BLaER1 treated with 17β-estradiol and CSF1 and Interleukin-3, amounts not matched to agents 10 nM and 100 nM (cell line): ENCODE results near the gene GJA8.
A peak's percentile ranks its signal among the peaks of the same experiment; 100 is the strongest.
"Not testable (repeated sequence)": the region's sequence is repeated elsewhere in the genome, so short reads cannot be mapped to it uniquely, and the experiment has no call there.

ENCODE experiments used
- H3K27ac ChIP-seq, 11 experiments: shearing (Covaris generic); formaldehyde crosslinking; 2 replicates each; pipeline ENCODE4 v1.8.1; 2022
- H3K27me3 ChIP-seq, 11 experiments: shearing (Covaris generic); formaldehyde crosslinking; 2 replicates each; pipeline ENCODE4 v1.8.1; 2022
- H3K36me3 ChIP-seq, 11 experiments: shearing (Covaris generic); formaldehyde crosslinking; 2 replicates each; pipeline ENCODE4 v1.8.1; 2022
- H3K4me1 ChIP-seq, 10 experiments: shearing (Covaris generic); formaldehyde crosslinking; 2 replicates each; pipeline ENCODE4 v1.8.1; 2022
- H3K4me2 ChIP-seq, 11 experiments: shearing (Covaris generic); formaldehyde crosslinking; 2 replicates each; pipeline ENCODE4 v1.8.1; 2022
- H3K4me3 ChIP-seq, 10 experiments: shearing (Covaris generic); formaldehyde crosslinking; 2 replicates each; pipeline ENCODE4 v1.8.1; 2022
- H3K9ac ChIP-seq, 11 experiments: shearing (Covaris generic); formaldehyde crosslinking; 2 replicates each; pipeline ENCODE4 v1.8.1; 2022
- H3K9me3 ChIP-seq, 11 experiments: shearing (Covaris generic); formaldehyde crosslinking; replicated peaks in 1 of 11; 2 replicates each; pipeline ENCODE4 v1.8.1; 2022
- H4K20me1 ChIP-seq, 11 experiments: shearing (Covaris generic); formaldehyde crosslinking; 2 replicates each; pipeline ENCODE4 v1.8.1; 2022
- Cebpa-rat ChIP-seq, 11 experiments: shearing (Covaris generic); IDR thresholded peaks; 2 replicates each; pipeline ENCODE4 v1.8.1; 2022

Gene GJA8

GRCh38 chr1:147913362-147913942 is 10.9 kb downstream of the GJA8 start:
- peaks cover 0 to 3% (median 0%) of the 10 kb centered on the region in 11 experiments; a peak in 4 of 22 replicates for H3K9me3 ChIP-seq
- no peak overlapping the region for H3K9ac ChIP-seq
- H3K27ac ChIP-seq, result no peak overlapping the region
- H3K27me3 ChIP-seq, result no peaks in the 10 kb centered on the region
- no peaks in the 10 kb centered on the region for H3K36me3 ChIP-seq
- peaks cover 0 to 3% (median 0%) of the 10 kb centered on the region in 10 experiments; a peak in 1 of 20 replicates for H3K4me1 ChIP-seq
- H4K20me1 ChIP-seq, result no peaks in the 10 kb centered on the region
- no peak overlapping the region for H3K4me2 ChIP-seq
- TF ChIP-seq Cebpa-rat (IDR thresholded peaks at IDR 0.05), result no peak
- H3K4me3 ChIP-seq, result no peak overlapping the region

GRCh38 chr1:147919896-147920295 is 17.3 kb downstream of the GJA8 start:
- H3K27ac ChIP-seq, result no peak overlapping the region
- no peak overlapping the region for H3K4me3 ChIP-seq
- H3K4me2 ChIP-seq, result peak overlapping the region in 1 of 11 experiments; percentile 3; a peak in 1 of 22 replicates
- no peak for TF ChIP-seq Cebpa-rat (IDR thresholded peaks at IDR 0.05)
- H3K9me3 ChIP-seq, result no peaks in the 10 kb centered on the region
- peaks cover 0 to 8% (median 0%) of the 10 kb centered on the region in 10 experiments; a peak in 1 of 20 replicates for H3K4me1 ChIP-seq
- no peaks in the 10 kb centered on the region for H3K36me3 ChIP-seq
- no peaks in the 10 kb centered on the region for H4K20me1 ChIP-seq
- H3K9ac ChIP-seq, result no peak overlapping the region
- H3K27me3 ChIP-seq, result no peaks in the 10 kb centered on the region

DNA sequence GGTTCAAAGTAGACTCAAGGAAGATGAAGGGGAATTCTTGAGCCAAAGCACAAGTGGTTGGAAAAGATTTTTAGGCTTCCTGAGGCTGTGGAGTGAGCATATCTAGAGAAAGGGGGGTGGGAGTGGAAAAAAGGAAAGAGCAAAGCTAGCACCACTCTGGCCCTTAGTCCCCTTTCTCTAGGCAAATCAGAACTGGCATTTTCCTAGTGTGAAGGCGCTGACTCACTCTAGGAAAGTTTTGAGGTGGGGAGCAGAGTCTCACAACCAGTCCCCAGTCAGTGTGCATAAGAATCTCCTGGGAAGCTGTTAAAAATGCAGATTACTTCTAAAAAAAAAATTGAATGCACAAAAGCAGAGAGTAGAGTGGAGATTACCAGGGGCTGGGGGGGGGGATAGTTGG is 22.2 kb downstream of the GJA8 start:
- no peak for TF ChIP-seq Cebpa-rat (IDR thresholded peaks at IDR 0.05)

GRCh38 chr1:147927215-147927614 is 24.6 kb downstream of the GJA8 start:
- not testable (repeated sequence) for H3K4me3 ChIP-seq, H3K9ac ChIP-seq, H3K27ac ChIP-seq, H3K4me2 ChIP-seq, H3K36me3 ChIP-seq, H3K9me3 ChIP-seq, H3K27me3 ChIP-seq
- peaks cover 0 to 17% (median 0%) of the 10 kb centered on the region in 11 experiments; a peak in 5 of 22 replicates for H4K20me1 ChIP-seq
- H3K4me1 ChIP-seq, result peaks cover 0 to 15% (median 14%) of the 10 kb centered on the region in 10 experiments; a peak in 17 of 20 replicates

More for the DNA sequence above, 22.2 kb downstream of the GJA8 start:
- Histone ChIP-seq H3K9ac (no peak overlapping the region), H3K4me1 (peaks cover 0 to 10% (median 6%) of the 10 kb centered on the region in 10 experiments; a peak in 16 of 20 replicates), H3K36me3 (no peaks in the 10 kb centered on the region), H4K20me1 (peaks cover 0 to 7% (median 0%) of the 10 kb centered on the region in 11 experiments; a peak in 5 of 22 replicates), H3K27me3 (no peaks in the 10 kb centered on the region), H3K4me2 (no peak overlapping the region), H3K9me3 (no peaks in the 10 kb centered on the region), H3K4me3 (no peak overlapping the region), H3K27ac (no peak overlapping the region)

DNA sequence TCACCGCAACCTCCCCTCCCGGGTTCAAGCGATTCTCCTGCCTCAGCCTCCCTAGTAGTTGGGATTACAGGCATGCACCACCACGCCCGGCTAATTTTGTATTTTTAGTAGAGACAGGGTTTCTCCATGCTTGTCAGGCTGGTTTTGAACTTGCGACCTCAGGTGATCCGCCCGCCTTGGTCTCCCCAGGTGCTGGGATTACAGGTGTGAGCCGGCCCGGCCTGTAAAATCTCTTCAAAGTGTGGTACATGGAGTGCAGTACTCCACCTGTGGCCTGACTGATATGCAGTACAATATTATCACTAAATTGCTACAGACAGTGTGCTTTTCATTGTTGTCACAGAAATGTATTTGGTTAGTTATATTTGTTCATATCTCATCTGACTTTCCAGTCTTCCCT is 25.1 kb downstream of the GJA8 start:
- H4K20me1 ChIP-seq, result peaks cover 0 to 17% (median 0%) of the 10 kb centered on the region in 11 experiments; a peak in 5 of 22 replicates
- not testable (repeated sequence) for H3K4me2 ChIP-seq, H3K36me3 ChIP-seq, H3K27ac ChIP-seq, H3K9ac ChIP-seq, H3K9me3 ChIP-seq, H3K27me3 ChIP-seq, H3K4me3 ChIP-seq
- peaks cover 0 to 15% (median 14%) of the 10 kb centered on the region in 10 experiments; a peak in 17 of 20 replicates for H3K4me1 ChIP-seq

- peak within 1 kb of the TSS; percentile 76 to 91 (median 85) for H3K4me3 ChIP-seq
- not testable (repeated sequence) for H3K36me3 ChIP-seq, H3K9me3 ChIP-seq, H3K27me3 ChIP-seq
- H3K27ac ChIP-seq, result peak within 1 kb of the TSS in 10 of 11 experiments; percentile 67 to 83 (median 76); a peak in 20 of 22 replicates
- peaks cover 0 to 17% (median 0%) of the 10 kb centered on the region in 11 experiments; a peak in 5 of 22 replicates for H4K20me1 ChIP-seq
- peak within 1 kb of the TSS; percentile 72 to 86 (median 79) for H3K4me2 ChIP-seq
- peaks cover 0 to 15% (median 14%) of the 10 kb centered on the region in 10 experiments; a peak in 17 of 20 replicates for H3K4me1 ChIP-seq
- H3K9ac ChIP-seq, result peak within 1 kb of the TSS; percentile 75 to 90 (median 83); a peak in 21 of 22 replicates
Observed at GRCh38 chr1:147928236-147929132, 25.9 kb downstream of the GJA8 start, which contains the start of gene GPR89B. GPR89B (plus strand) TSS chr1:147928420; CDS start chr1:147928537, 117 bp downstream.

GRCh38 chr1:147931137-147931536 is 28.5 kb downstream of the GJA8 start:
- H3K4me2 ChIP-seq, result 0 out of 22 replicates have a peak overlapping the region, but pooled peaks of 1 of the 11 experiments have one; percentile 80
- H3K9ac ChIP-seq, H3K27ac ChIP-seq, H3K36me3 ChIP-seq, H3K9me3 ChIP-seq, H3K4me3 ChIP-seq, H3K27me3 ChIP-seq: not testable (repeated sequence)
- peaks cover 0 to 17% (median 0%) of the 10 kb centered on the region in 11 experiments; a peak in 5 of 22 replicates for H4K20me1 ChIP-seq
- H3K4me1 ChIP-seq, result peaks cover 0 to 15% (median 14%) of the 10 kb centered on the region in 10 experiments; a peak in 17 of 20 replicates

DNA sequence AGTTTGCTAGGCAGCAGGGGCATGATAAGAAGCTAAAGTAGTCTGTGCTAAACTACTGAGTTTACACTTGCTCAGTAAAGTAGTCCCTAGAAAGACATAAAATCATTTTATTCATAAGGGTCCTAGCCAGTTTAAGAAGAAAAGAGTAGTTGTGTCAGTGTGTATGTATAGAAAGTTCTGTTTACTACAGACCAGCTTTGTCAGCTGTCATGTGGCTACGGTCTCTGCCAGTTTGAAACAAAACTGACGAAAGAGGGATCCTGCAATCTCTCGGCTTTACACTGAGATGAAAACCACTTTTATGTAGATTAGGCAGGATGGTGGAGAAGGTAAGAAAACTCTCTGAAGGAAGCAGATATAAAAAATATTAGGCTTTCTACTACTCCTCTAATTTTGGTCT is 32.7 kb downstream of the GJA8 start:
- H3K4me1 ChIP-seq, H3K4me3 ChIP-seq, H3K9ac ChIP-seq, H3K27ac ChIP-seq, H3K9me3 ChIP-seq, H3K27me3 ChIP-seq, H4K20me1 ChIP-seq, H3K4me2 ChIP-seq: not testable (repeated sequence)
- H3K36me3 ChIP-seq, result peaks cover 0 to 13% (median 6%) of the 10 kb centered on the region in 11 experiments; a peak in 8 of 22 replicates

- H4K20me1 ChIP-seq, H3K27ac ChIP-seq, H3K9me3 ChIP-seq, H3K4me1 ChIP-seq, H3K4me2 ChIP-seq, H3K9ac ChIP-seq, H3K27me3 ChIP-seq, H3K4me3 ChIP-seq: not testable (repeated sequence)
- H3K36me3 ChIP-seq, result peaks cover 0 to 16% (median 6%) of the 10 kb centered on the region in 11 experiments; a peak in 9 of 22 replicates
Observed at GRCh38 chr1:147940456-147940855, 37.9 kb downstream of the GJA8 start.

GRCh38 chr1:147942563-147942962 is 40.0 kb downstream of the GJA8 start:
- H3K4me1 ChIP-seq, result not testable (repeated sequence)

DNA sequence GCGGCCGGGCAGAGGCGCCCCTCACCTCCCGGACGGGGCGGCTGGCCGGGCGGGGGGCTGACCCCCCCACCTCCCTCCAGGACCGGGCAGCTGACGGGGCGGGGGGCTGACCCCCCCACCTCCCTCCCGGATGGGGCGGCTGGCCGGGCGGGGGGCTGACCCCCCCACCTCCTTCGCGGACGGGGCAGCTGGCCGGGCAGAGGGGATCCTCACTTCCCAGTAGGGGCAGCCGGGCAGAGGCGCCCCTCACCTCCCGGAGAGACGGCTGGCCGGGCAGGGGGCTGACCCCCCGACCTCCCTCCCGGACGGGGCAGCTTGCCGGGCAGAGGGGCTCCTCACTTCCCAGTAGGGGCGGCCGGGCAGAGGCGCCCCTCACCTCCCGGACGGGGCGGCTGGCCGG is 46.9 kb downstream of the GJA8 start:
- not testable (repeated sequence) for H3K4me3 ChIP-seq, H3K4me1 ChIP-seq, H3K9ac ChIP-seq, H3K27ac ChIP-seq, H3K36me3 ChIP-seq, H3K9me3 ChIP-seq, H3K4me2 ChIP-seq, H4K20me1 ChIP-seq, H3K27me3 ChIP-seq

More at GRCh38 chr1:147942563-147942962, 40.0 kb downstream of the GJA8 start:
- H3K27me3 ChIP-seq, H3K9me3 ChIP-seq, H3K9ac ChIP-seq, H3K27ac ChIP-seq, H4K20me1 ChIP-seq, H3K4me3 ChIP-seq, H3K4me2 ChIP-seq, H3K36me3 ChIP-seq: not testable (repeated sequence)
